Subcutaneous preadipocyte (primary cell): ENCODE results near the gene RBM23. TPM values are rescaled to one million over a fixed set of nuclear protein-coding genes. Genes with fewer than 3 reads are reported as not detected.

Source experiments
- small RNA-seq: library from RNA; depleted of rRNA; stranded (forward); fragments of <200 nt; gene quantifications from one replicate; pipeline ENCODE3, GENCODE V24; 2012
- total RNA-seq: library from RNA; depleted of rRNA; stranded (reverse); fragments of >200 nt; gene quantifications from 2 replicates; pipeline ENCODE4 v1.2.3, GENCODE V29; 2012

Gene RBM23
- 34.9 and 50.0 TPM in 2 replicates for total RNA-seq

GRCh38 chr14:22918804-22919600, at the start of gene RBM23:
Gene RBM23 (minus strand): TSS chr14:22919149.

GRCh38 chr14:22929104-22929960, 10.4 kb upstream of the RBM23 start, which contains the start of gene PRMT5:
Gene PRMT5 (minus strand): TSS chr14:22929376. CDS start chr14:22929361, 15 bp downstream.

GRCh38 chr14:22883173-22883976, 35.6 kb downstream of the RBM23 start, which contains the start of gene REM2:
Gene REM2 (plus strand): TSS chr14:22883222. CDS start chr14:22883288, 66 bp downstream.

GRCh38 chr14:22871224-22872032, 47.5 kb downstream of the RBM23 start, which contains the start of gene LRP10:
Gene LRP10 (plus strand): TSS chr14:22871740. CDS start chr14:22872304, 564 bp downstream.

Small RNA genes lying within 50 kb of the gene (small RNA-seq; reads per million reads assigned to genes)
- not detected for gene RF00019

Other genes starting within 250 kb of the RBM23 start
- 63.3 and 71.7 TPM in 2 replicates for gene OXA1L, start 152.5 kb downstream of the RBM23 start, total RNA-seq
- gene SLC7A7, start 103.7 kb downstream of the RBM23 start, total RNA-seq = 0.73 and 1.2 TPM in 2 replicates
- 33.4 and 45.0 TPM in 2 replicates for gene MRPL52, start 89.3 kb downstream of the RBM23 start, total RNA-seq
- 320 and 373 TPM in 2 replicates for gene MMP14, start 82.6 kb downstream of the RBM23 start, total RNA-seq
- 64.5 and 67.6 TPM in 2 replicates for gene LRP10, start 47.4 kb downstream of the RBM23 start, total RNA-seq
- gene REM2, start 35.9 kb downstream of the RBM23 start, total RNA-seq = 0.37 TPM in 1 of 2 replicates, not detected in the other
- 76.8 and 106 TPM in 2 replicates for gene PRMT5, start 10.2 kb upstream of the RBM23 start, total RNA-seq
- 41.6 and 45.2 TPM in 2 replicates for gene HAUS4, start 37.9 kb upstream of the RBM23 start, total RNA-seq
- 3.3 and 12.7 TPM in 2 replicates for gene AJUBA, start 63.4 kb upstream of the RBM23 start, total RNA-seq
- gene C14orf93, start 91.0 kb upstream of the RBM23 start, total RNA-seq = 9.4 and 10.7 TPM in 2 replicates
- 137 and 164 TPM in 2 replicates for gene PSMB5, start 115.8 kb upstream of the RBM23 start, total RNA-seq
- not detected in 2 replicates for gene PSMB11, start 123.1 kb upstream of the RBM23 start, total RNA-seq
- 2.2 and 3.3 TPM in 2 replicates for gene CDH24, start 138.4 kb upstream of the RBM23 start, total RNA-seq
- 80.5 and 100 TPM in 2 replicates for gene ACIN1, start 176.0 kb upstream of the RBM23 start, total RNA-seq
- gene C14orf119, start 176.4 kb upstream of the RBM23 start, total RNA-seq = 46.9 and 51.8 TPM in 2 replicates
- not detected in 2 replicates for gene CIROP, start 185.8 kb upstream of the RBM23 start, total RNA-seq
- not detected in 2 replicates for gene CEBPE, start 200.1 kb upstream of the RBM23 start, total RNA-seq